GM23338 (cell line): Measurements from ENCODE around the gene VPS25. TPM values are rescaled to one million over a fixed set of nuclear protein-coding genes. Genes with fewer than 3 reads are reported as not detected.

Source experiments
- ATAC-seq: fragments of 200-7000 bp; cut with Tn5 transposase; 3 replicates; pipeline ENCODE4 v1.9.1; 2020
- DNase-seq: peaks from one replicate; pipeline ENCODE4 v3.0.0-alpha.2; 2015; ENCODE audit warnings: low spot score
- H2AFZ ChIP-seq: fragments of 200-600 bp; sonication (generic); 2 replicates; pipeline ENCODE4 v1.8.0; 2016; ENCODE audit warnings: antibody characterized with exemption, mild to moderate bottlenecking, moderate library complexity
- H3F3A ChIP-seq: fragments of 200-600 bp; sonication (generic); replicated peaks from 2 replicates; pipeline ENCODE4 v1.8.0; 2017; ENCODE audit warnings: antibody characterized with exemption, mixed run types, low read depth
- H3K27ac ChIP-seq: fragments of 200-600 bp; sonication (generic); 2 replicates; pipeline ENCODE4 v1.6.1; 2016; ENCODE audit warnings: low read depth
- H3K27me3 ChIP-seq: fragments of 200-600 bp; sonication (generic); 2 replicates; pipeline ENCODE4 v1.8.0; 2016; ENCODE audit warnings: mild to moderate bottlenecking, mixed run types, moderate library complexity; ENCODE audit not compliant: insufficient read depth
- H3K36me3 ChIP-seq: fragments of 200-600 bp; sonication (generic); 2 replicates; pipeline ENCODE4 v1.8.0; 2016; ENCODE audit warnings: mild to moderate bottlenecking; ENCODE audit not compliant: insufficient read depth
- H3K4me1 ChIP-seq: fragments of 200-600 bp; sonication (generic); 2 replicates; pipeline ENCODE4 v1.8.0; 2016; ENCODE audit warnings: mild to moderate bottlenecking, moderate library complexity; ENCODE audit not compliant: insufficient read depth
- H3K4me2 ChIP-seq: fragments of 200-600 bp; sonication (generic); 2 replicates; pipeline ENCODE4 v1.7.1; 2017; ENCODE audit warnings: mixed run types
- H3K4me3 ChIP-seq: fragments of 200-600 bp; sonication (generic); 2 replicates; pipeline ENCODE4 v1.6.1; 2016; ENCODE audit warnings: mixed run types
- H3K79me2 ChIP-seq: fragments of 200-600 bp; sonication (generic); replicated peaks from 2 replicates; pipeline ENCODE4 v1.8.0; 2017; ENCODE audit warnings: mild to moderate bottlenecking; ENCODE audit not compliant: insufficient read depth
- H3K9me2 ChIP-seq: fragments of 200-600 bp; sonication (generic); 2 replicates; pipeline ENCODE4 v1.8.0; 2017; ENCODE audit not compliant: insufficient read depth
- H4K20me1 ChIP-seq: fragments of 200-600 bp; sonication (generic); replicated peaks from 2 replicates; pipeline ENCODE4 v1.8.0; 2017; ENCODE audit warnings: mild to moderate bottlenecking; ENCODE audit not compliant: insufficient read depth
- H3K27ac Mint-ChIP-seq: 2 replicates; pipeline ENCODE4 v1.8.0; 2020; ENCODE audit warnings: inconsistent platforms, mild to moderate bottlenecking, moderate library complexity, mixed read lengths
- H3K27me3 Mint-ChIP-seq: 3 replicates; pipeline ENCODE4 v1.8.0; 2022; ENCODE audit warnings: low read depth, mild to moderate bottlenecking, moderate library complexity, mixed read lengths, inconsistent platforms; ENCODE audit not compliant: insufficient read depth, poor library complexity
- H3K36me3 Mint-ChIP-seq: 3 replicates; pipeline ENCODE4 v1.8.0; 2021; ENCODE audit warnings: low read depth, mild to moderate bottlenecking, inconsistent platforms, moderate library complexity, mixed read lengths
- H3K4me1 Mint-ChIP-seq: 3 replicates; pipeline ENCODE4 v1.8.0; 2020; ENCODE audit warnings: mild to moderate bottlenecking, inconsistent platforms, mixed read lengths
- H3K4me3 Mint-ChIP-seq: 3 replicates; pipeline ENCODE4 v1.8.0; 2021; ENCODE audit warnings: moderate library complexity, mild to moderate bottlenecking, inconsistent platforms, mixed read lengths
- H3K9me3 Mint-ChIP-seq: 3 replicates; pipeline ENCODE4 v1.8.0; 2020; ENCODE audit warnings: moderate library complexity, mild to moderate bottlenecking, inconsistent platforms, mixed read lengths
- CREB1 ChIP-seq: fragments of 250-450 bp; sonication (Bioruptor Pico); IDR thresholded peaks from 2 replicates; pipeline ENCODE4 v1.5.0; 2020; ENCODE audit warnings: low read depth, mild to moderate bottlenecking, moderate library complexity
- CTCF ChIP-seq, 2 experiments: fragments of 200-600 bp in 1 of 2; sonication (generic) in 1 of 2; conservative IDR thresholded peaks; 2 replicates each; pipeline versions ENCODE4 v1.5.1 to v1.6.1; 2016 to 2017; ENCODE audit warnings: antibody characterized with exemption in 2 of 2, low read depth in 2 of 2, mild to moderate bottlenecking in 2 of 2, moderate library complexity in 1 of 2
- EZH2 ChIP-seq: fragments of 200-600 bp; sonication (generic); IDR thresholded peaks from one replicate; pipeline ENCODE4 v1.8.0; 2017; ENCODE audit warnings: antibody characterized with exemption, mild to moderate bottlenecking, low read depth; ENCODE audit not compliant: unreplicated experiment
- EZH2phosphoT487 ChIP-seq: fragments of 200-600 bp; sonication (generic); IDR thresholded peaks from one replicate; pipeline ENCODE4 v1.8.1; 2018; ENCODE audit warnings: antibody characterized with exemption; ENCODE audit not compliant: unreplicated experiment
- NANOG ChIP-seq: IDR thresholded peaks from 2 replicates; pipeline ENCODE4 v1.6.1; 2016; ENCODE audit warnings: antibody characterized with exemption, borderline replicate concordance
- POLR2AphosphoS5 ChIP-seq: IDR thresholded peaks from 2 replicates; pipeline ENCODE4 v1.6.1; 2016; ENCODE audit warnings: antibody characterized with exemption, low read depth
- REST ChIP-seq: IDR thresholded peaks from one replicate; pipeline ENCODE4 v1.6.1; 2018; ENCODE audit warnings: antibody characterized with exemption; ENCODE audit not compliant: unreplicated experiment
- STAT1 ChIP-seq: IDR thresholded peaks from one replicate; pipeline ENCODE4 v1.6.1; 2016; ENCODE audit warnings: antibody characterized with exemption; ENCODE audit not compliant: unreplicated experiment
- ZNF114 ChIP-seq: fragments of 250-450 bp; sonication (Bioruptor Pico); IDR thresholded peaks from 2 replicates; pipeline ENCODE4 v1.5.0; 2020; ENCODE audit warnings: mild to moderate bottlenecking, moderate library complexity
- ZNF331 ChIP-seq: fragments of 250-450 bp; sonication (Bioruptor Pico); IDR thresholded peaks from 2 replicates; pipeline ENCODE4 v1.5.0; 2020; ENCODE audit warnings: low read depth, mild to moderate bottlenecking, moderate library complexity
- polyA plus RNA-seq: library from polyadenylated mRNA; unstranded; fragments of >200 nt; fragmentation: Nextera tagmentation; extraction: Ambion mirVana; gene quantifications from 2 replicates; pipeline ENCODE4 v1.2.1, GENCODE V29; 2016
- total RNA-seq: library from RNA; depleted of rRNA; stranded (reverse); fragments of >200 nt; shearing (Covaris generic); gene quantifications from 2 replicates; pipeline ENCODE4 v1.2.3, GENCODE V29; 2014
- TF ChIP-seq, protein P1 (sequence below): IDR thresholded peaks from 2 replicates; pipeline ENCODE4 v1.6.1; 2016; ENCODE audit warnings: antibody characterized with exemption

Gene VPS25
- total and polyA plus RNA-seq, 2 experiments from 2014 or later: 105 to 110 TPM

DNA sequence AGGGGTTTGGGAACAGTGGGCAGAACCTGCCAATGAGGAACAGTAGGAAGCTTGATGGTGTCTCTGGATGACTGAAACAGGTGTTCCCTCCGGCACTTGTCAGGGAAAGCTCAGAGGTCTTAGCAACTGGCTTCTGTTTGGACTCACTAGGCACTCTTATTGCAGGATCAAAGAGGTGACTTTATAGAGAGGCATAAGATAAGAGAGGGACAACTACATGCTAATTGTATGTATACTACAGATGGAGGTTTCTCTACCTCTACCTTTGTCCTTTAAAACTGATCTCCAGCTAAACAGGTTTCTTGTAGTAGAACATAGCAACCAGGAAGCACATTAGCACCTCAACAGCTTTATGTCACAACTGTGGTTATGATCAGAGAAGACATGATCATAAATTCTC lies 33.0 kb downstream of the VPS25 start:
- H3K9me3 Mint-ChIP-seq: no peaks in the 10 kb centered on the region
- Histone ChIP-seq H3K4me3 (no peak overlapping the region), H3F3A (no peaks in the 10 kb centered on the region), H2AFZ (no peak overlapping the region), H3K4me2 (no peak overlapping the region), H3K4me1 (no peaks in the 10 kb centered on the region), H4K20me1 (no peaks in the 10 kb centered on the region), H3K27ac (no peak overlapping the region), H3K79me2 (no peaks in the 10 kb centered on the region), H3K36me3 (peaks cover 12% of the 10 kb centered on the region; the same call in 1 of the 2 replicates), H3K27me3 (0 out of 2 replicates have a peak, but pooled peaks cover 5% of the 10 kb centered on the region), H3K9me2 (no peaks in the 10 kb centered on the region)
- DNase-seq (no peak), ATAC-seq (no peak)
- no peaks in the 10 kb centered on the region for H3K4me1 Mint-ChIP-seq
- no peak overlapping the region for H3K27ac Mint-ChIP-seq
- H3K36me3 Mint-ChIP-seq: peaks cover 5% of the 10 kb centered on the region; the same call in 2 of the 3 replicates
- H3K4me3 Mint-ChIP-seq: no peak overlapping the region
- TF ChIP-seq CREB1 (CRISPR knock-in tag) (no peak), ZNF114 (CRISPR knock-in tag) (no peak), STAT1 (no peak), EZH2 (no peak), NANOG (no peak), EZH2phosphoT487 (no peak), REST (no peak), ZNF331 (CRISPR knock-in tag) (no peak)
- TF ChIP-seq, protein P1, sequence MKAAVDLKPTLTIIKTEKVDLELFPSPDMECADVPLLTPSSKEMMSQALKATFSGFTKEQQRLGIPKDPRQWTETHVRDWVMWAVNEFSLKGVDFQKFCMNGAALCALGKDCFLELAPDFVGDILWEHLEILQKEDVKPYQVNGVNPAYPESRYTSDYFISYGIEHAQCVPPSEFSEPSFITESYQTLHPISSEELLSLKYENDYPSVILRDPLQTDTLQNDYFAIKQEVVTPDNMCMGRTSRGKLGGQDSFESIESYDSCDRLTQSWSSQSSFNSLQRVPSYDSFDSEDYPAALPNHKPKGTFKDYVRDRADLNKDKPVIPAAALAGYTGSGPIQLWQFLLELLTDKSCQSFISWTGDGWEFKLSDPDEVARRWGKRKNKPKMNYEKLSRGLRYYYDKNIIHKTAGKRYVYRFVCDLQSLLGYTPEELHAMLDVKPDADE: no peak
- H3K27me3 Mint-ChIP-seq: peaks cover 2% of the 10 kb centered on the region

GRCh38 chr17:42809250-42809649 lies 36.0 kb downstream of the VPS25 start:
- Histone ChIP-seq H2AFZ (no peak overlapping the region), H3F3A (no peaks in the 10 kb centered on the region), H3K27me3 (no peaks in the 10 kb centered on the region), H3K79me2 (no peaks in the 10 kb centered on the region), H4K20me1 (peaks cover 5% of the 10 kb centered on the region), H3K27ac (no peak overlapping the region), H3K4me2 (no peak overlapping the region), H3K4me3 (no peak overlapping the region), H3K4me1 (no peaks in the 10 kb centered on the region), H3K9me2 (no peaks in the 10 kb centered on the region), H3K36me3 (peaks cover 12% of the 10 kb centered on the region)
- H3K36me3 Mint-ChIP-seq: peaks cover 14% of the 10 kb centered on the region
- no peaks in the 10 kb centered on the region for H3K4me1 Mint-ChIP-seq
- ATAC-seq (no peak), DNase-seq (no peak)
- no peak overlapping the region for H3K4me3 Mint-ChIP-seq
- H3K27ac Mint-ChIP-seq: no peak overlapping the region
- no peaks in the 10 kb centered on the region for H3K27me3 Mint-ChIP-seq
- TF ChIP-seq EZH2phosphoT487 (no peak), STAT1 (no peak), ZNF114 (CRISPR knock-in tag) (no peak), EZH2 (no peak), REST (no peak), POLR2AphosphoS5 (no peak), NANOG (no peak), CTCF (conservative IDR thresholded peaks at IDR 0.05; ENCODE audit: low read depth in 2 of 2) (no peak), ZNF331 (CRISPR knock-in tag) (no peak)
- TF ChIP-seq, protein P1: no peak
- no peaks in the 10 kb centered on the region for H3K9me3 Mint-ChIP-seq
